Activated T-cell treated with anti-CD3 and anti-CD28 coated beads, Interleukin-2, amount 50 U/mL, for 1 hour (primary cell): Measurements from ENCODE around the gene PNPLA2.

Experiments
- DNase-seq: peaks from one replicate; pipeline ENCODE4 v3.0.0-alpha.2; 2020

Gene PNPLA2

GRCh38 chr11:818396-819128 lies at the start of gene PNPLA2:
TSS of gene PNPLA2 (plus strand) at chr11:818914. CDS start at chr11:819719, 805 bp downstream.
- no peak for DNase-seq

GRCh38 chr11:769887-770641 lies 48.6 kb upstream of the PNPLA2 start:
- DNase-seq, result no peak

GRCh38 chr11:770642-771616 lies 47.8 kb upstream of the PNPLA2 start:
- no peak for DNase-seq

GRCh38 chr11:771617-772204 lies 47.0 kb upstream of the PNPLA2 start:
- no peak for DNase-seq

GRCh38 chr11:772429-773390 lies 46.0 kb upstream of the PNPLA2 start:
- DNase-seq, result no peak

- no peak for DNase-seq
These were observed 45.3 kb upstream of the PNPLA2 start for GRCh38 chr11:773425-773824.

- no peak for DNase-seq
These were observed 44.9 kb upstream of the PNPLA2 start for GRCh38 chr11:773830-774229.

- DNase-seq, result no peak
These were observed 43.7 kb upstream of the PNPLA2 start for GRCh38 chr11:774873-775592.

GRCh38 chr11:776263-776560 lies 42.5 kb upstream of the PNPLA2 start:
- no peak for DNase-seq

- peak; percentile 37 for DNase-seq
These were observed 42.0 kb upstream of the PNPLA2 start for GRCh38 chr11:776561-777287.

- peak; percentile 97 for DNase-seq
These were observed 41.1 kb upstream of the PNPLA2 start, which contains the start of gene GATD1 for GRCh38 chr11:777288-778255. TSS of gene GATD1 (minus strand) at chr11:777487. CDS start at chr11:777462, 25 bp downstream.

- no peak for DNase-seq
These were observed 39.4 kb upstream of the PNPLA2 start for GRCh38 chr11:778976-779954.

GRCh38 chr11:779955-780532 lies 38.7 kb upstream of the PNPLA2 start:
- no peak for DNase-seq

- DNase-seq, result no peak
These were observed 36.2 kb upstream of the PNPLA2 start for GRCh38 chr11:782264-783174.

GRCh38 chr11:783581-784015 lies 35.1 kb upstream of the PNPLA2 start:
- DNase-seq, result no peak
